HAP-1 (cell line): ENCODE measurements around the gene C1orf50.
"Not testable (repeated sequence)": the region's sequence is repeated elsewhere in the genome, so short reads cannot be mapped to it uniquely, and the experiment has no call there.

ENCODE experiments used
- DNase-seq, 2 experiments: peaks; one replicate each; pipeline ENCODE4 v3.0.0-alpha.2; 2016 to 2020; ENCODE audit warnings: low spot score in 2 of 2
- H3K27me3 ChIP-seq: fragments of 250-450 bp; sonication (Bioruptor Pico); 2 replicates; pipeline ENCODE4 v1.5.1; 2020; ENCODE audit warnings: low read depth, mild to moderate bottlenecking, moderate library complexity
- H3K36me3 ChIP-seq: fragments of 250-450 bp; sonication (Bioruptor Pico); replicated peaks from 2 replicates; pipeline ENCODE4 v1.5.1; 2020; ENCODE audit warnings: mild to moderate bottlenecking
- H3K4me1 ChIP-seq: fragments of 250-450 bp; sonication (Bioruptor Pico); 2 replicates; pipeline ENCODE4 v1.5.1; 2020; ENCODE audit warnings: mild to moderate bottlenecking
- H3K4me3 ChIP-seq: fragments of 250-450 bp; sonication (Bioruptor Pico); 2 replicates; pipeline ENCODE4 v1.5.1; 2020; ENCODE audit warnings: mild to moderate bottlenecking, moderate library complexity
- H3K9me3 ChIP-seq: fragments of 250-450 bp; sonication (Bioruptor Pico); 2 replicates; pipeline ENCODE4 v1.5.1; 2020; ENCODE audit warnings: mild to moderate bottlenecking, moderate library complexity
- in situ Hi-C: fragments of 300-500 bp; cut with MboI; formaldehyde crosslinking; loops from 3 replicates; pipeline ENCODE4 v1.14.3; 2020; ENCODE audit warnings: low sequenced_read_pairs, inconsistent platforms, mixed read lengths

C1orf50 gene

DNA sequence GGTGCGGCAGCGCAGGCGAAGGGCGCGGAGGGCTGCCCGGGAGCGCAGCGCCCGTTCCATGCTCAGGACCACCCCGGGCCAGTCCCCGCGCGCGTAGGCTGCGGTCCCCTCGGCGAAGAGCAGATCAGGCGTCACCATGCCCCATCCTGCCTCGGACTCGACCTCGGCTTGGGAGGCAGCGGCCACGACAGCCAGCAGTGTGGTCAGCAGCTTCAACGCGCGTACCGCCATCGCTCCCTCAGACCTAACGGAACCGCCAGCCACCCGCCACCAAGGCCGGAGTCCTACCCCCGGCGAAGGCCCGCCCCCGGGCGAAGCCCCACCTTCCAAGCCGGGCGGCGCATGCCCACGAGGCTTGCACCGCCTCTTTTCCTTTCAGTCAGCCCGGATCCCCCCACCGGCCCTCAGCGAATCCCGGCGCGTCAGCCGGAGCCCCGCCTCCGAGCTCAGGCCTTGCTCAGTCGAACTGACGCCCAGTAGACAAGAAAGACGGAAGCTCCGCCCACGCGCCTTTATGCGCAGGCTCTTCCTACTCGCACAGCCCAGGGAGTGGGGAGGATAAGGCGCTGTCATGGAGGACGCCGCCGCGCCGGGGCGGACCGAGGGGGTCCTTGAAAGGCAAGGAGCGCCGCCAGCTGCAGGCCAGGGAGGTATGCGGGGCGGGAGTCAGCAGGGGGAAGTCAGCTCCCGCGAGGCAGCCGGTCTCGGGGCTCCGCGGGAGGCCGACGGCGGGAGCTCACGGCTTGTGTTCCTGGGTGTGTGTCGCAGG lies at the start of gene C1orf50, which contains the start of gene P3H1:
TSS of gene C1orf50 (plus strand) at position 509 of the 769 bp plus-strand sequence. CDS start at position 572, 63 bp downstream.
TSS of gene P3H1 (minus strand) at position 288 of the 769 bp plus-strand sequence. CDS start at position 231, 57 bp downstream.
- no peaks in the 10 kb centered on the region for H3K9me3 ChIP-seq
- H3K4me3 ChIP-seq: peak within 1 kb of the TSS; percentile 98
- H3K4me1 ChIP-seq: peaks cover 15% of the 10 kb centered on the region
- DNase-seq: peak; percentile 97 to 100
- no peaks in the 10 kb centered on the region for H3K27me3 ChIP-seq
- peaks cover 8% of the 10 kb centered on the region; the same call in 1 of the 2 replicates for H3K36me3 ChIP-seq
- in situ Hi-C loops: no loop called here

DNA sequence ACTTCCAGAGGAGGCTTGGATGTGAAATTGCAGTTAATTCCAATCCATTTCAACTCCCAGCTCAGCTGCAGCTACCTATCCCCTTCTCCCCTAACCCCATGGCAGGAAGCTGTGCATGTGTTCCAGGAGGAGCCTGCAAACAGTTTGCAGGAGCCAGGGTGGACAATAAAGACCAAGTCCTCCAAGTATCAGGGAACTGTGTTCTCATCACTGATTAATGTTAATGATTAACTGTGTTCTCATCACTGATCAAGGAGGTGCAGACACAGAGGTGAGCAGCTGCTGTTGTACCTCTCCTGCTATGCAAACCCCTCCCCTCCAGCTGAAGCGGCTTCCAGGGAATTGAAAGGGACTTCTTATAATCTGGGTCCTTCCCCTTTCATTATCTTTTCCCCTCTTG lies 46.2 kb upstream of the C1orf50 start:
- Histone ChIP-seq H3K9me3 (no peaks in the 10 kb centered on the region), H3K4me3 (no peak overlapping the region), H3K36me3 (no peaks in the 10 kb centered on the region), H3K4me1 (no peaks in the 10 kb centered on the region), H3K27me3 (no peaks in the 10 kb centered on the region)
- DNase-seq: no peak
- in situ Hi-C loops: no loop called here

DNA sequence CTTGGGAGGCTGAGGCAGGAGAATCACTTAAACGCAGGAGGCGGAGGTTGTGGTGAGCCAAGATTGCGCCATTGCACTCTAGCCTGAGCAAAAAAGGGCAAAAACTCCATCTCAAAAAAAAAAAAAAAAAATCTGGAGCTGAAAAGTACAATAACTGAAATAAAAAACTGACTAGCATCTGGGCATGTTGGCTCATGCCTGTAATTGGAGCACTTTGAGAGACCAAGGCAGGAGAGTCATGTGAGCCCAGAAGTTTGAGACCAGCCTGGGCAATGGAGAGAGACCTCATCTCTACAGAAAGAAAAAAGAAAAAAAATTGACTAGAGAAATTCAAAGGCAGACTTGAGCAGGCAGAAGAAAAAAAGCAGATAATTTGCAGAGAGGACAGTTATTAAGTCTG lies 45.1 kb upstream of the C1orf50 start:
- no peaks in the 10 kb centered on the region for H3K9me3 ChIP-seq
- in situ Hi-C loops: no loop called here
- no peaks in the 10 kb centered on the region for H3K36me3 ChIP-seq
- no peaks in the 10 kb centered on the region for H3K27me3 ChIP-seq
- no peak for DNase-seq
- no peak overlapping the region for H3K4me3 ChIP-seq
- H3K4me1 ChIP-seq: no peaks in the 10 kb centered on the region

DNA sequence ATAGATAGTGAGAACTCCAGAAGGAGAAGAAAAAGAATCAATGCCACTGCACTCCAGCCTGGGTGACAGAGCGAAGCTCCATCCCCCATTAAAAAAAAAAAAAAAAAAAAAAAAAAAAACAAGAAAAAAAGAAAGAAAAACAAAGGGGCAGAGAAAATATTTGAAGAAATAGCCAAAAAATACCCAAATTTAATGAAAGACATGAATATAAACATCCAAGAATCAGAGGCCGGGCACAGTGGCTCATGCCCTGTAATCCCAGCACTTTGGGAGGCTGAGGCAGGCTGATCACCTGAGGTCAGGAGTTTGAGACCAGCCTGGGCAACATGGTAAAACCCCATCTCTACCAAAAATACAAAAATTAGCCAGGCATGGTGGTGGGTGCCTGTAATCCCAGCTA lies 44.6 kb upstream of the C1orf50 start:
- H3K9me3 ChIP-seq, H3K4me3 ChIP-seq, in situ Hi-C loops, DNase-seq, H3K4me1 ChIP-seq, H3K36me3 ChIP-seq, H3K27me3 ChIP-seq: not testable (repeated sequence)

DNA sequence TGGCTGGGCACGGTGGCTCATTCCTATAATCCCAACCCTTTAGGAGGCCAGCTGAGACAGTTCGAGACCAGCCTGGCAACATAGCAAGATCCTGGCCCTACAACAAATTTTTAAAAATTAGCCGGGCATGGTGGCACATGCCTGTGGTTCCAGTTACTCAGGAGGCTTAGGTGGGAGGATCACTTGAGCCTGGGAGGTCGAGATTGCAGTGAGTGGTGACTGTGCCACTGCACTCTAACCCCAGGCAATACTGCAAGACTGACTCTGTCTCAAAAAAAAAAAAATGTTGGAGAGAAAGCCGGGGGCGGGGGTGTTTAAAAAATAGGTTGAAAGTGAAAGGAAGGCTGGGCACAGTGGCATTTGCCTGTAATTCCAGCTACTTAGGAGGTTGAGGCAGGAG lies 43.5 kb upstream of the C1orf50 start:
- H3K4me3 ChIP-seq: no peak overlapping the region
- no peaks in the 10 kb centered on the region for H3K36me3 ChIP-seq
- in situ Hi-C loops: no loop called here
- H3K4me1 ChIP-seq: no peaks in the 10 kb centered on the region
- no peaks in the 10 kb centered on the region for H3K27me3 ChIP-seq
- no peak for DNase-seq
- H3K9me3 ChIP-seq: no peaks in the 10 kb centered on the region

DNA sequence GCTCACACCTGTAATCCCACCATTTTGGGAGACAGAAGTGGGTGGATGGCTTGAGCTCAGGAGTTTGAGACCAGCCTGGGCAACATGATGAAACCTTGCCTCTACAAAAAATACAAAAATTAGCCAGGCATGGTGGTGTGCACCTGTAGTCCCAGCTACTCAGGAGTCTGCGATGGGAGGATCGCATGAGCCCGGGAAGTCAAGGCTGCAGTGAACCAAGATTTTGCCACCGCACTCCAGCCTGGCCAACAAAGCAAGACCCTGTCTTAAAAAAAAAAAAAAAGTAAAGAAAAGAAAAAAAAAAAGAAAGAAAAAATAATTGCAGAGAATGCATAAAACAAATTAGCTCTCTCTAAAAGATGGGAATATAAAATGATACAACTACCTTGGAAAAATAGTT lies 41.2 kb upstream of the C1orf50 start:
- H3K4me3 ChIP-seq, H3K27me3 ChIP-seq, H3K9me3 ChIP-seq, H3K36me3 ChIP-seq, H3K4me1 ChIP-seq, DNase-seq, in situ Hi-C loops: not testable (repeated sequence)

DNA sequence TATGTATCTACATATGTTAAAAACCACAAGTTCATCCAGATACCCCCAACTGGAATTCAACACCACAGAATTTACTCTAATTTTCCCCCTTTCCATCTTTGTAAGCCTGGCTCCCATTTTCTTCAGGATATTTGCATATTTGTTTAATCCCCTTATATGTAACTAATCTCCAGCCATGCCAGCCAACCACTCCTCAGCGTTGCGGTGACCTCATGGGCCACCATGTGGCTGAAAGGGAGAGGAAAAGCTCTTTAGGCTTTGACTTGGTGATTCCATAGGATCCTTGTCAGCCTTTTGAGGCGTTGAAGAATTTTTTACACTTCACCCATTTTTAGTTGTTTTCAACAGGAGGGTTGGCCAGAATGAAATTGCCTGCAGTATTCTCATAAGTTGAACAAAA lies 37.0 kb upstream of the C1orf50 start:
- no peaks in the 10 kb centered on the region for H3K4me1 ChIP-seq
- peak in 1 of 2 experiments; percentile 18 for DNase-seq
- H3K27me3 ChIP-seq: no peaks in the 10 kb centered on the region
- in situ Hi-C loops: no loop called here
- H3K36me3 ChIP-seq: no peaks in the 10 kb centered on the region
- no peaks in the 10 kb centered on the region for H3K9me3 ChIP-seq
- H3K4me3 ChIP-seq: no peak overlapping the region

DNA sequence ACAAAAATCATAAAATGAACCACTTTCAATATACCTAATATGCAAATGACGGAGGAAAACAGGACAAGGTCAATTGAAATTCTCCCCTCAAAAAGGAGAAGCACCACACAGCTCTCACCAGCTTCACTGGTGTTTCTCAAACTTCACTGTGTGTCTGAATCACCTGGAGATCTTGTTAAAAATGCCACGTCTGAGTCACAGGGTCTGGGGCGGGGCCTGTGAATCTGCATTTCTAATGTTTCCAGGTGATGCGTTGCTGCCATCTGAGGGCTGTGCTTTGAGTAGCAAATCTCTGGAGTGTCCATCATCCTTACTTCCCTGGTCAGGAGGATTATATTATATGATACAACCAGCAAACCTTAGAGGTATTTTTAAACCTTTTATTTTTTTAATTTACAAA lies 36.1 kb upstream of the C1orf50 start:
- Histone ChIP-seq H3K4me1 (no peaks in the 10 kb centered on the region), H3K36me3 (no peaks in the 10 kb centered on the region), H3K9me3 (no peaks in the 10 kb centered on the region), H3K4me3 (no peak overlapping the region), H3K27me3 (no peaks in the 10 kb centered on the region)
- in situ Hi-C loops: no loop called here
- peak in 1 of 2 experiments; percentile 36 for DNase-seq

DNA sequence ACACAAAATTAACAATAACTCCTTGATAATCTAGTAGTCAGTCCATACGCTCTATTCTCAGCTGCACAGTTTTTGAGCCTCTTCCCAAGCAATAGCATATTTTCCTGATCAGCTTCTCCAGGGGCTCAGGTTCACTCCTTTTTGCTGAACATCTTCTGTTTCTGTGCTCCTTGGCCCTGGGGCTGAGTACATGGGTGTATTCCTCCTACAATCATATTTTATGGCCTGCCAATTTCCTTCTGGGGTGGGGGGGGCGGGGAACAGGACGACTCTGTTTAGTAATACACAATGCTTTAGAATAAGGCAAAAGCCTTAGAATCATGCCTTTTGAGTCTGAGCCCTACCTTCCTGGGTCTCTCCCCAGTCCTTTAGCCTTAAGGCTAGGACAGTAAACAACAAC lies 35.5 kb upstream of the C1orf50 start:
- Histone ChIP-seq H3K36me3 (no peaks in the 10 kb centered on the region), H3K4me1 (no peaks in the 10 kb centered on the region), H3K9me3 (no peaks in the 10 kb centered on the region), H3K4me3 (no peak overlapping the region), H3K27me3 (no peaks in the 10 kb centered on the region)
- in situ Hi-C loops: no loop called here
- no peak for DNase-seq

DNA sequence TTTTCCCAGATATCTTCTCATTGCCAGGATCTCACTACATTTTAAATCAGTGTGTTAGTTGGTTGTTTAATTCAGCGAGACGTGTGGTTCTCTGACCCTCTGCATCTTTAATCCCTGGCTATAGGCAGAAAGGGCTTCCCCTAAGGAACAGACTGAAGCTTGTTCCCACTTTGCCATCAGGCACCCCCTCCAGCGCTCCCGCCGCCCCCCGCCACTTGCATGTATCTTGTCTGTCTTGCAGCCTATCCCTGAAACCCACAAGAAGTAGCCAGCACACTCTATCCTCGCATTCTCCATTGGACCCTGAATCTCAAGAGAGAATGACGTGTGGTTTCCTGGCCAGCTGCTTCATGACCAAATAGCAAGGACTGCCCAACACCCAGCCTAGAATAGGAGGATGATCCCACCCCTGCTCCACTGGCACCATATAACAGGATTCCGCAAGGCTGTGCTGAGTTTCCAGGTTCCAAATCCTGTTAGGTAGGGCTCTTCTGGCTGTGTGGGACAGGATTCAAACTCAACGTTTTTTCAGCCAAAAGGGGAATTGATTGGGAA lies 34.8 kb upstream of the C1orf50 start:
- in situ Hi-C loops: no loop called here
- Histone ChIP-seq H3K4me1 (no peaks in the 10 kb centered on the region), H3K36me3 (no peaks in the 10 kb centered on the region), H3K27me3 (no peaks in the 10 kb centered on the region), H3K9me3 (no peaks in the 10 kb centered on the region), H3K4me3 (no peak overlapping the region)
- no peak for DNase-seq

DNA sequence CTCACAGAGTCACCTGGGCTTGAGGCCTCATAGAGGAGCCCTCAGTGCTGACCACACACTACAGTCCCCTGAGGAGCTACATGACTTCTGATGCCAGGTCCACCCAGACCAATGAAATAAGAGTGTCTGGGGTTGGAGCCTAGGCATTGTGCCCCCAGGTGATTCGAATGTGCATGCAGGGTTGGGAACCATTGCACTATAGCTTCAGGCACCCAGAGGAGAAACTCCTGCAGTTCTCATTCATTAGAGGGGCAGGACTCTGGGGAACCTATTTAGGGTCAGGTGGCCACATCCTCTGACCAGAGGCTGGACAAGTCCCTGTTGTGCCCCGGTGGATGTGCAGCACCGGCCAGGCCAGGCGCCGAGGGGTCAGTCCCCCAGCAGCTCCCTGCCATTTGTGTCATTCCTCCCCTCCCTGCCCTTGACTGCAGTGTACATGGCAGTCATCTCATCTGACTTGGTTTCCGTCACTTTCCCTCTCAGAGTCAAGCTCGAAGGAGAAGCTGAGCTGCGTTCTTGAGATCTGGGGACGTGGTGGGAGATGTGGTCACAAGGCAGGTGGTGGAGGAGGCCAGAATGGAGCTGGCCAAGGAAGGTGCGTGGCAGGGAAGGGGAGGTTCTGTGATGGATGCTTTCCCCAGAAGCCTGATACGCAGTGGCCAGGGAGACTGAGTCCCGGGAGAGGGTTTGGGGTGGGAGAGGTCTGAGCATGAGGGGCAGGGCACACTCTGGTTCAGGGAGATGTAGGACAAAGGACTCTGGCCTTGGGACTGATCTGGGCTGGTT lies 33.4 kb upstream of the C1orf50 start:
- no peaks in the 10 kb centered on the region for H3K9me3 ChIP-seq
- no peaks in the 10 kb centered on the region for H3K36me3 ChIP-seq
- H3K4me3 ChIP-seq: no peak overlapping the region
- in situ Hi-C loops: no loop called here
- no peaks in the 10 kb centered on the region for H3K27me3 ChIP-seq
- no peak for DNase-seq
- no peaks in the 10 kb centered on the region for H3K4me1 ChIP-seq

DNA sequence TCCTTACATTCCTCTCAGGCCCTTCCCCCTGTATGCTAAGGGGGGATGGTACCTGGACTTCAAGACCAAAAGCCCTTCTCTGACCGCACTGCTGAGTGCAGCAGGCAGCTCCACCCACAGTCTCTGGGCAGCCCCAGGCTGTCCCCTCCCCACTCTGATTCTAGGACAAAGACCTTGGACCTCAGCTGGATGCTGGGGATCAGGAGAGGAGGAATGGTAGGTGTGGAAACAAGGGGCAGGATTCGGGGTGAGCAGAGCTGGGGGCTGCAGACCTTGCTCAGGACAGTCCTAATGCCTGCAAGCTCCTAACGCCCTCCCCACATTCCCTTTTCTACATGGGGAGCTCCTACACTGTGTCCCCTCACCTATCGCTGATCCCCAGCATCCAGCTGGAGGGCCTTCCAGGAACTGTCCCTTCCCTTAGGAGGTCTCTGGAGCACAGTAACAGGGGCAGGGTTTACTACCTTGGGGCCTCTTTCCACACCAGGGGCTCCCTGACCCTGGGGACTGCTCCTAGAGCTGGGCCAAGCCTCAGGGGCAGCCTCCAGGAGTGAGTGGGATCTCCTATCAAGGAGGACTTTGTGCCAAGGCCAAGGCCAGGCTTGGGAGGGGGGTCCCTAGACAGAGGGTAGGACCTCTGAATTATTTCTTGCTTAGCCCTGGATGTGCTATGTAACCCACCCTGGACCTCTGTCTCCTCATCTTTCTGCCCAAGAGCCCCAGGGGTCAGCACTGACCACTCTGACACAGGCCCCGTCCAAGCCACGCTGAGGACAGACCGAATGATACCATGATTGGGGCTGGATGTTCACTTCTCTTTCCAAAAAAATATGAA lies 32.6 kb upstream of the C1orf50 start:
- Histone ChIP-seq H3K27me3 (no peaks in the 10 kb centered on the region), H3K4me3 (no peak overlapping the region), H3K36me3 (no peaks in the 10 kb centered on the region), H3K9me3 (no peaks in the 10 kb centered on the region), H3K4me1 (no peaks in the 10 kb centered on the region)
- DNase-seq: no peak
- in situ Hi-C loops: no loop called here

DNA sequence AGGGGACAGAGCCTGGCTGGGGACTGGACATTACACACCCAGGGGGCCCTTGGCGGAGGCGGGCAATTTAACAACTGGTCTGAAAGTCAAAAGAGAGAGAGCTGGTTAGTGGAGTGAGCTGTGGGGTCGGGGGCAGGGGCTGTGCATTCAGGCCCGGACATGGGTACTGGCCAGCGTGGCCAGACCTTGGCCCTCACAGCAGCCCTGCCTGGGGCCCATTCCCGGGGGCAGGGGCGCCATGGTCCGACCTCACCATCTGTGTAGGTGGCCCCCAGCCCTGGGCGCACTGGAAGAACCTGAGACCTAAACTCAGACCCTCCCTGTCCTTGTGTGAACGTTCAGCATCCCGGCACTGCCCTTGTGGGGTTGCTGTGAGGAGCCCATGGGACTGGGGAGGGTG lies 32.0 kb upstream of the C1orf50 start:
- Histone ChIP-seq H3K4me3 (no peak overlapping the region), H3K36me3 (no peaks in the 10 kb centered on the region), H3K4me1 (no peaks in the 10 kb centered on the region), H3K27me3 (no peaks in the 10 kb centered on the region), H3K9me3 (no peaks in the 10 kb centered on the region)
- no peak for DNase-seq
- in situ Hi-C loops: no loop called here
